Umbilical cord (tissue), 2 donors: ENCODE results near the gene BRD3. TPM values are rescaled to one million over a fixed set of nuclear protein-coding genes. Genes with fewer than 3 reads are reported as not detected.

Experiments
- DNase-seq: peaks from one replicate; pipeline ENCODE4 v3.0.0-alpha.2; 2015; ENCODE audit warnings: low spot score
- total RNA-seq: library from RNA; depleted of rRNA; stranded (reverse); fragments of >200 nt; gene quantifications from one replicate; pipeline ENCODE4 v1.2.3, GENCODE V29; 2014; ENCODE audit warnings: low replicate concordance; ENCODE audit not compliant: insufficient read depth

BRD3 gene
- total RNA-seq, 1 donor from 2014 or later = 19.3 TPM

- no peak for DNase-seq
These were observed 12.7 kb downstream of the BRD3 start for GRCh38 chr9:134054891-134055811.

GRCh38 chr9:134053941-134054761 is 13.7 kb downstream of the BRD3 start:
- no peak for DNase-seq

GRCh38 chr9:134053401-134053871 is 14.4 kb downstream of the BRD3 start:
- no peak for DNase-seq

GRCh38 chr9:134052941-134053340 is 14.9 kb downstream of the BRD3 start:
- no peak for DNase-seq

- DNase-seq = no peak
These were observed 15.3 kb downstream of the BRD3 start for GRCh38 chr9:134052491-134052890.

GRCh38 chr9:134051319-134051718 is 16.5 kb downstream of the BRD3 start:
- no peak for DNase-seq

- no peak for DNase-seq
These were observed 17.1 kb downstream of the BRD3 start for GRCh38 chr9:134050726-134051125.

- DNase-seq = no peak
These were observed 17.8 kb downstream of the BRD3 start for GRCh38 chr9:134049772-134050588.

- no peak for DNase-seq
These were observed 18.6 kb downstream of the BRD3 start for GRCh38 chr9:134049236-134049635.

- no peak for DNase-seq
These were observed 19.3 kb downstream of the BRD3 start for GRCh38 chr9:134048582-134048968.

- no peak for DNase-seq
These were observed 19.8 kb downstream of the BRD3 start for GRCh38 chr9:134047868-134048581.

GRCh38 chr9:134046894-134047681 is 20.7 kb downstream of the BRD3 start:
- no peak for DNase-seq

- DNase-seq = no peak
These were observed 21.8 kb downstream of the BRD3 start for GRCh38 chr9:134045841-134046544.

- no peak for DNase-seq
These were observed 22.9 kb downstream of the BRD3 start for GRCh38 chr9:134044944-134045343.

- DNase-seq = no peak
These were observed 24.3 kb downstream of the BRD3 start for GRCh38 chr9:134043531-134043988.

GRCh38 chr9:134041649-134041962 is 26.2 kb downstream of the BRD3 start:
- DNase-seq = no peak

- DNase-seq = no peak
These were observed 26.8 kb downstream of the BRD3 start for GRCh38 chr9:134040781-134041648.

GRCh38 chr9:134040176-134040565 is 27.7 kb downstream of the BRD3 start:
- DNase-seq = no peak
